WTC11 (cell line): Measurements from ENCODE around the gene NPIPA3. TPM values are rescaled to one million over a fixed set of nuclear protein-coding genes. Genes with fewer than 3 reads are reported as not detected.
"Not testable (repeated sequence)": the region's sequence is repeated elsewhere in the genome, so short reads cannot be mapped to it uniquely, and the experiment has no call there.

Experiments used
- ATAC-seq: fragments of 200-7000 bp; cut with Tn5 transposase; 2 replicates; pipeline ENCODE4 v1.10.0; 2021; ENCODE audit warnings: mild to moderate bottlenecking, moderate library complexity
- CTCF ChIA-PET: fragments of 300-600 bp; sonication (Branson Sonifier 250); formaldehyde crosslinking; loops from one replicate; lab custom pipeline; 2021; ENCODE audit warnings: antibody characterized with exemption; lab: Charles Lee
- POLR2A ChIA-PET: fragments of 350-600 bp; sonication (Branson Sonifier 250); formaldehyde crosslinking; loops from one replicate; lab custom pipeline; 2021; ENCODE audit warnings: antibody characterized with exemption; lab: Charles Lee
- DNase-seq: peaks from one replicate; pipeline ENCODE4 v3.0.0; 2021; ENCODE audit warnings: low spot score
- H3K27ac Mint-ChIP-seq: 2 replicates; pipeline ENCODE4 v1.8.0; 2021; ENCODE audit warnings: mixed read lengths
- H3K27me3 Mint-ChIP-seq: 2 replicates; pipeline ENCODE4 v1.8.0; 2021; ENCODE audit warnings: low read depth, mild to moderate bottlenecking, moderate library complexity, mixed read lengths
- H3K36me3 Mint-ChIP-seq: 2 replicates; pipeline ENCODE4 v1.8.0; 2021; ENCODE audit warnings: mixed read lengths
- H3K4me1 Mint-ChIP-seq: 2 replicates; pipeline ENCODE4 v1.8.0; 2022; ENCODE audit warnings: mixed read lengths
- H3K4me3 Mint-ChIP-seq: 2 replicates; pipeline ENCODE4 v1.8.0; 2021; ENCODE audit warnings: mild to moderate bottlenecking, moderate library complexity, mixed read lengths
- H3K9me3 Mint-ChIP-seq: 2 replicates; pipeline ENCODE4 v1.8.0; 2021; ENCODE audit warnings: mixed read lengths
- AFF4 ChIP-seq: sonication (generic); formaldehyde crosslinking; IDR thresholded peaks from 2 replicates; pipeline ENCODE4 v1.8.1; 2023; ENCODE audit warnings: mild to moderate bottlenecking, missing genetic modification reagents, borderline replicate concordance
- CBFB ChIP-seq: sonication (generic); formaldehyde crosslinking; IDR thresholded peaks from 2 replicates; pipeline ENCODE4 v1.8.1; 2022; ENCODE audit warnings: mild to moderate bottlenecking, low read depth, missing genetic modification reagents
- CTCF ChIP-seq: fragments of 200-600 bp; IDR thresholded peaks from 2 replicates; pipeline ENCODE4 v1.8.0; 2022; ENCODE audit warnings: antibody characterized with exemption
- FOXP4 ChIP-seq: sonication (generic); formaldehyde crosslinking; IDR thresholded peaks from 2 replicates; pipeline ENCODE4 v1.8.0; 2022; ENCODE audit warnings: mild to moderate bottlenecking, missing genetic modification reagents
- GRHL2 ChIP-seq: fragments of 250-450 bp; sonication (Bioruptor Pico); IDR thresholded peaks from 2 replicates; pipeline ENCODE4 v1.8.0; 2022; ENCODE audit warnings: mild to moderate bottlenecking, moderate library complexity; ENCODE audit not compliant: insufficient replicate concordance, severe bottlenecking
- HMGXB4 ChIP-seq: sonication (generic); formaldehyde crosslinking; IDR thresholded peaks from 2 replicates; pipeline ENCODE4 v1.8.1; 2023; ENCODE audit warnings: mild to moderate bottlenecking, moderate library complexity, missing genetic modification reagents
- IRF2 ChIP-seq: sonication (generic); formaldehyde crosslinking; IDR thresholded peaks from 2 replicates; pipeline ENCODE4 v1.8.0; 2022; ENCODE audit warnings: low read depth, missing genetic modification reagents, borderline replicate concordance
- NR1H2 ChIP-seq: sonication (generic); formaldehyde crosslinking; IDR thresholded peaks from 2 replicates; pipeline ENCODE4 v1.9.0; 2021; ENCODE audit warnings: mild to moderate bottlenecking, moderate library complexity, missing genetic modification reagents
- NR2C2 ChIP-seq: sonication (generic); formaldehyde crosslinking; IDR thresholded peaks from 2 replicates; pipeline ENCODE4 v1.8.0; 2022; ENCODE audit warnings: mild to moderate bottlenecking, missing genetic modification reagents
- TEAD1 ChIP-seq: sonication (generic); formaldehyde crosslinking; IDR thresholded peaks from 2 replicates; pipeline ENCODE4 v1.8.0; 2022; ENCODE audit warnings: mild to moderate bottlenecking, missing genetic modification reagents
- TP53 ChIP-seq: sonication (generic); formaldehyde crosslinking; IDR thresholded peaks from 2 replicates; pipeline ENCODE4 v1.8.1; 2023; ENCODE audit warnings: mild to moderate bottlenecking, missing genetic modification reagents
- USF1 ChIP-seq: sonication (generic); formaldehyde crosslinking; IDR thresholded peaks from 2 replicates; pipeline ENCODE4 v1.8.0; 2022; ENCODE audit warnings: mild to moderate bottlenecking, missing genetic modification reagents
- ZNF121 ChIP-seq: sonication (generic); formaldehyde crosslinking; IDR thresholded peaks from 2 replicates; pipeline ENCODE4 v1.8.0; 2023; ENCODE audit warnings: missing genetic modification reagents
- ZNF219 ChIP-seq: sonication (generic); formaldehyde crosslinking; IDR thresholded peaks from 2 replicates; pipeline ENCODE4 v1.8.0; 2023; ENCODE audit warnings: missing genetic modification reagents, mild to moderate bottlenecking, borderline replicate concordance
- ZNF232 ChIP-seq: sonication (generic); formaldehyde crosslinking; IDR thresholded peaks from 2 replicates; pipeline ENCODE4 v1.8.0; 2022; ENCODE audit warnings: mild to moderate bottlenecking, missing genetic modification reagents
- ZNF396 ChIP-seq: fragments of 250-450 bp; sonication (Bioruptor Pico); IDR thresholded peaks from 2 replicates; pipeline ENCODE4 v1.8.0; 2021; ENCODE audit warnings: mild to moderate bottlenecking, moderate library complexity, borderline replicate concordance
- total RNA-seq: library from RNA; stranded (reverse); gene quantifications from 3 replicates; pipeline ENCODE4 v1.2.3, GENCODE V29; 2021

The NPIPA3 gene
- total RNA-seq, 1 experiment from 2014 or later = 1.4 TPM

GRCh38 chr16:14682121-14682520 is 21.1 kb upstream of the NPIPA3 start:
- TF ChIP-seq TP53 (CRISPR knock-in tag) (no peak), NR1H2 (CRISPR knock-in tag) (no peak), CBFB (no peak), NR2C2 (CRISPR knock-in tag) (no peak), ZNF396 (no peak), FOXP4 (no peak), ZNF219 (no peak), ZNF121 (CRISPR knock-in tag) (no peak), ZNF232 (CRISPR knock-in tag) (no peak), HMGXB4 (no peak), AFF4 (CRISPR knock-in tag) (no peak), GRHL2 (no peak), CTCF (no peak), IRF2 (CRISPR knock-in tag) (no peak), TEAD1 (CRISPR knock-in tag) (no peak), USF1 (CRISPR knock-in tag) (no peak)
- TF ChIP-seq, all 79 proteins: peak for 0
- H3K4me3 Mint-ChIP-seq = no peak overlapping the region
- CTCF ChIA-PET = no interaction called here
- no peaks in the 10 kb centered on the region for H3K36me3 Mint-ChIP-seq
- H3K27me3 Mint-ChIP-seq = no peaks in the 10 kb centered on the region
- no peaks in the 10 kb centered on the region for H3K4me1 Mint-ChIP-seq
- ATAC-seq = no peak
- no peak for DNase-seq
- POLR2A ChIA-PET = no interaction called here
- peaks cover 9% of the 10 kb centered on the region; the same call in 1 of the 2 replicates for H3K9me3 Mint-ChIP-seq
- H3K27ac Mint-ChIP-seq = no peak overlapping the region

- CTCF ChIA-PET, H3K4me3 Mint-ChIP-seq, POLR2A ChIA-PET, H3K27ac Mint-ChIP-seq, H3K4me1 Mint-ChIP-seq, H3K9me3 Mint-ChIP-seq, DNase-seq, ATAC-seq, H3K36me3 Mint-ChIP-seq, H3K27me3 Mint-ChIP-seq: not testable (repeated sequence)
These were observed 17.1 kb upstream of the NPIPA3 start for GRCh38 chr16:14685870-14686793.

GRCh38 chr16:14694129-14694528 is 9.1 kb upstream of the NPIPA3 start, which contains the start of gene PLA2G10:
Gene PLA2G10, minus strand, starts transcription at chr16:14694308. Its CDS starts 79 bp downstream, at chr16:14694229.
- peak; percentile 94 for ATAC-seq
- H3K27ac Mint-ChIP-seq, DNase-seq, H3K27me3 Mint-ChIP-seq, H3K36me3 Mint-ChIP-seq, H3K4me3 Mint-ChIP-seq, POLR2A ChIA-PET, H3K9me3 Mint-ChIP-seq, H3K4me1 Mint-ChIP-seq, CTCF ChIA-PET: not testable (repeated sequence)

- H3K9me3 Mint-ChIP-seq, H3K36me3 Mint-ChIP-seq, H3K4me3 Mint-ChIP-seq, CTCF ChIA-PET, POLR2A ChIA-PET, H3K27me3 Mint-ChIP-seq, ATAC-seq, H3K27ac Mint-ChIP-seq, H3K4me1 Mint-ChIP-seq, DNase-seq: not testable (repeated sequence)
These were observed 1.4 kb upstream of the NPIPA3 start for GRCh38 chr16:14701859-14702258.

- DNase-seq, H3K9me3 Mint-ChIP-seq, H3K4me1 Mint-ChIP-seq, ATAC-seq, H3K27me3 Mint-ChIP-seq, H3K27ac Mint-ChIP-seq, H3K36me3 Mint-ChIP-seq, POLR2A ChIA-PET, H3K4me3 Mint-ChIP-seq, CTCF ChIA-PET: not testable (repeated sequence)
These were observed 539 bp upstream of the NPIPA3 start for GRCh38 chr16:14702672-14703071.
